Measurements from ENCODE around the gene SYT11. TPM values are rescaled to one million over a fixed set of nuclear protein-coding genes. Genes with fewer than 3 reads are reported as not detected.

The SYT11 gene
- 36.0 and 36.6 TPM in 2 replicates for polyA plus RNA-seq (2011; rRNA removed)
- polyA minus RNA-seq (2011; rRNA and poly(A)+ RNA removed): 20.8 and 28.2 TPM in 2 replicates

- TF ChIP-seq, protein P1, sequence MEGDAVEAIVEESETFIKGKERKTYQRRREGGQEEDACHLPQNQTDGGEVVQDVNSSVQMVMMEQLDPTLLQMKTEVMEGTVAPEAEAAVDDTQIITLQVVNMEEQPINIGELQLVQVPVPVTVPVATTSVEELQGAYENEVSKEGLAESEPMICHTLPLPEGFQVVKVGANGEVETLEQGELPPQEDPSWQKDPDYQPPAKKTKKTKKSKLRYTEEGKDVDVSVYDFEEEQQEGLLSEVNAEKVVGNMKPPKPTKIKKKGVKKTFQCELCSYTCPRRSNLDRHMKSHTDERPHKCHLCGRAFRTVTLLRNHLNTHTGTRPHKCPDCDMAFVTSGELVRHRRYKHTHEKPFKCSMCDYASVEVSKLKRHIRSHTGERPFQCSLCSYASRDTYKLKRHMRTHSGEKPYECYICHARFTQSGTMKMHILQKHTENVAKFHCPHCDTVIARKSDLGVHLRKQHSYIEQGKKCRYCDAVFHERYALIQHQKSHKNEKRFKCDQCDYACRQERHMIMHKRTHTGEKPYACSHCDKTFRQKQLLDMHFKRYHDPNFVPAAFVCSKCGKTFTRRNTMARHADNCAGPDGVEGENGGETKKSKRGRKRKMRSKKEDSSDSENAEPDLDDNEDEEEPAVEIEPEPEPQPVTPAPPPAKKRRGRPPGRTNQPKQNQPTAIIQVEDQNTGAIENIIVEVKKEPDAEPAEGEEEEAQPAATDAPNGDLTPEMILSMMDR (IDR thresholded peaks at IDR 0.05; ENCODE audit: insufficient read depth, low read depth, low read length): no peak
- H3K4me3 ChIP-seq (ENCODE audit: low read depth, low read length): peak within 1 kb of the TSS; percentile 40
- H3K27me3 ChIP-seq (ENCODE audit: control insufficient read depth, insufficient read depth, low read length): no peaks in the 10 kb centered on the region
- CTCF ChIA-PET: interaction anchor here (0.6 to 1.3 kb wide), 5 partner anchors 9 to 103 kb away, joined by 3 read pairs; no protein-coding TSS in a partner anchor
- no peaks in the 10 kb centered on the region; the same call in 1 of the 2 replicates for H3K36me3 ChIP-seq (ENCODE audit: control insufficient read depth, insufficient read depth, low read length)
- POLR2A ChIA-PET: interaction anchor here (0.5 to 1.5 kb wide), 3 partner anchors 8 to 74 kb away, joined by 3 to 9 read pairs (median 3); no protein-coding TSS in a partner anchor
- DNase-seq (ENCODE audit: low read depth): peak; percentile 79
Observed at GRCh38 chr1:155859234-155859829, at the start of gene SYT11. Gene SYT11 (plus strand): TSS chr1:155859567. CDS start chr1:155859762, 195 bp downstream.

GRCh38 chr1:155812878-155813277, 46.5 kb upstream of the SYT11 start:
- H3K4me3 ChIP-seq (ENCODE audit: low read depth, low read length): no peak overlapping the region
- H3K36me3 ChIP-seq (ENCODE audit: control insufficient read depth, insufficient read depth, low read length): peaks cover 6% of the 10 kb centered on the region
- POLR2A ChIA-PET: no interaction called here
- CTCF ChIA-PET: no interaction called here
- no peaks in the 10 kb centered on the region for H3K27me3 ChIP-seq (ENCODE audit: control insufficient read depth, insufficient read depth, low read length)
- no peak for DNase-seq (ENCODE audit: low read depth)
- TF ChIP-seq, protein P1 (IDR thresholded peaks at IDR 0.05; ENCODE audit: insufficient read depth, low read depth, low read length): no peak

- POLR2A ChIA-PET: no interaction called here
- DNase-seq (ENCODE audit: low read depth): no peak
- Histone ChIP-seq H3K36me3 (ENCODE audit: control insufficient read depth, insufficient read depth, low read length) (peaks cover 6% of the 10 kb centered on the region), H3K27me3 (ENCODE audit: control insufficient read depth, insufficient read depth, low read length) (no peaks in the 10 kb centered on the region), H3K4me3 (ENCODE audit: low read depth, low read length) (no peak overlapping the region)
- CTCF ChIA-PET: interaction anchor here (0.7 kb wide), 1 partner anchor 69 kb away, joined by 3 read pairs; no protein-coding TSS in a partner anchor
- TF ChIP-seq, protein P1 (IDR thresholded peaks at IDR 0.05; ENCODE audit: insufficient read depth, low read depth, low read length): no peak
Observed at GRCh38 chr1:155813672-155814071, 45.7 kb upstream of the SYT11 start.

DNA sequence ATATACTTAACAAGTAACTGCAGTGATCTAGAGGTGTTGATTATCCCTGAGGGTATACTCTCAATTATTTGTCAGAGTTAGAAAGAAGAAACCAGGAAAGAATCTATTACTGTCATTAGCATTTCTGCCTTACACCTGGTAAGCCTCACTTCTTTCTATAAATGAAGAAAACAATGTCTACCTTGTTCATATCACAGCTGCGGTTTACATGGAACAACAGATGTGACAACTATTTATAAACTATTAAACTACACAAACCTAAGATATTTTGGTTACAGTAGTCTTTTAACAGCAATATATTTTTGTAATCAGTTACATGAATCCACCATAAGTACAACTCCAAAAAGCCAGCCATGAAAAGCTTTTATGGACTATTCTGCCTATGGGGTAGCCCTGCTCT, 43.0 kb upstream of the SYT11 start:
- TF ChIP-seq, protein P1 (IDR thresholded peaks at IDR 0.05; ENCODE audit: insufficient read depth, low read depth, low read length): no peak

GRCh38 chr1:155827450-155827849, 31.9 kb upstream of the SYT11 start:
- Histone ChIP-seq H3K4me3 (ENCODE audit: low read depth, low read length) (no peak overlapping the region), H3K27me3 (ENCODE audit: control insufficient read depth, insufficient read depth, low read length) (no peaks in the 10 kb centered on the region), H3K36me3 (ENCODE audit: control insufficient read depth, insufficient read depth, low read length) (peaks cover 7% of the 10 kb centered on the region)
- no peak for DNase-seq (ENCODE audit: low read depth)
- TF ChIP-seq, protein P1 (IDR thresholded peaks at IDR 0.05; ENCODE audit: insufficient read depth, low read depth, low read length): no peak
- POLR2A ChIA-PET: no interaction called here
- CTCF ChIA-PET: no interaction called here

More for the DNA sequence above, 43.0 kb upstream of the SYT11 start:
- CTCF ChIA-PET: no interaction called here
- POLR2A ChIA-PET: no interaction called here
- no peaks in the 10 kb centered on the region for H3K27me3 ChIP-seq (ENCODE audit: control insufficient read depth, insufficient read depth, low read length)
- DNase-seq (ENCODE audit: low read depth): no peak
- H3K4me3 ChIP-seq (ENCODE audit: low read depth, low read length): no peak overlapping the region
- H3K36me3 ChIP-seq (ENCODE audit: control insufficient read depth, insufficient read depth, low read length): peaks cover 8% of the 10 kb centered on the region
